DOHH2 (cell line): ENCODE measurements around the gene USP10.
A peak's percentile ranks its signal among the peaks of the same experiment; 100 is the strongest.

Experiments
- H3F3A ChIP-seq: fragments of 200-600 bp; sonication (generic), shearing (Covaris generic); 2 replicates; pipeline ENCODE4 v1.6.0; 2016; ENCODE audit warnings: antibody characterized with exemption, mild to moderate bottlenecking; ENCODE audit not compliant: control insufficient read depth, insufficient read depth
- H3K27ac ChIP-seq: fragments of 200-600 bp; sonication (generic); 2 replicates; pipeline ENCODE4 v1.5.1; 2014; ENCODE audit warnings: low read depth, mild to moderate bottlenecking, low read length, moderate library complexity
- H3K27me3 ChIP-seq: fragments of 200-600 bp; sonication (generic); 2 replicates; pipeline ENCODE4 v1.6.1; 2014; ENCODE audit warnings: mild to moderate bottlenecking, low read length, mixed read lengths; ENCODE audit not compliant: control insufficient read depth
- H3K36me3 ChIP-seq: fragments of 200-600 bp; sonication (generic); 2 replicates; pipeline ENCODE4 v1.6.1; 2014; ENCODE audit warnings: mild to moderate bottlenecking, low read length, moderate library complexity, mixed read lengths; ENCODE audit not compliant: control insufficient read depth
- H3K4me1 ChIP-seq: fragments of 200-600 bp; sonication (generic); 2 replicates; pipeline ENCODE4 v1.6.1; 2014; ENCODE audit warnings: mild to moderate bottlenecking, low read length, mixed read lengths; ENCODE audit not compliant: control insufficient read depth
- H3K4me2 ChIP-seq: fragments of 200-600 bp; sonication (generic); 2 replicates; pipeline ENCODE4 v1.6.0; 2014; ENCODE audit warnings: mild to moderate bottlenecking, low read length, moderate library complexity
- H3K4me3 ChIP-seq: fragments of 200-600 bp; sonication (generic); 2 replicates; pipeline ENCODE4 v1.5.1; 2014; ENCODE audit warnings: mild to moderate bottlenecking, low read length, mixed read lengths
- H3K79me2 ChIP-seq: fragments of 200-600 bp; sonication (generic); 2 replicates; pipeline ENCODE4 v1.6.1; 2014; ENCODE audit warnings: mild to moderate bottlenecking, low read length, mixed read lengths; ENCODE audit not compliant: control insufficient read depth
- H3K9me2 ChIP-seq: fragments of 200-600 bp; sonication (generic); replicated peaks from 2 replicates; pipeline ENCODE4 v1.6.1; 2014; ENCODE audit warnings: mild to moderate bottlenecking, low read length, mixed read lengths; ENCODE audit not compliant: control insufficient read depth
- H3K9me3 ChIP-seq: fragments of 200-600 bp; sonication (generic); 2 replicates; pipeline ENCODE4 v1.6.1; 2014; ENCODE audit warnings: antibody characterized with exemption, low read length, mixed read lengths; ENCODE audit not compliant: control insufficient read depth, insufficient read depth
- H4K20me1 ChIP-seq: fragments of 200-600 bp; sonication (generic); 2 replicates; pipeline ENCODE4 v1.6.0; 2014; ENCODE audit warnings: low read depth, mild to moderate bottlenecking, antibody characterized with exemption, low read length, moderate library complexity; ENCODE audit not compliant: control insufficient read depth, insufficient read depth
- EZH2phosphoT487 ChIP-seq: fragments of 200-600 bp; sonication (generic); IDR thresholded peaks from 2 replicates; pipeline ENCODE4 v1.6.1; 2017; ENCODE audit warnings: borderline replicate concordance, mild to moderate bottlenecking, antibody characterized with exemption, low read length, moderate library complexity, mixed read lengths
- TF ChIP-seq, protein P1 (sequence below): fragments of 200-600 bp; sonication (generic); IDR thresholded peaks from one replicate; pipeline ENCODE4 v1.5.1; 2014; ENCODE audit warnings: antibody characterized with exemption, mild to moderate bottlenecking, low read depth, low read length; ENCODE audit not compliant: poor library complexity, severe bottlenecking

USP10 gene, protein sequence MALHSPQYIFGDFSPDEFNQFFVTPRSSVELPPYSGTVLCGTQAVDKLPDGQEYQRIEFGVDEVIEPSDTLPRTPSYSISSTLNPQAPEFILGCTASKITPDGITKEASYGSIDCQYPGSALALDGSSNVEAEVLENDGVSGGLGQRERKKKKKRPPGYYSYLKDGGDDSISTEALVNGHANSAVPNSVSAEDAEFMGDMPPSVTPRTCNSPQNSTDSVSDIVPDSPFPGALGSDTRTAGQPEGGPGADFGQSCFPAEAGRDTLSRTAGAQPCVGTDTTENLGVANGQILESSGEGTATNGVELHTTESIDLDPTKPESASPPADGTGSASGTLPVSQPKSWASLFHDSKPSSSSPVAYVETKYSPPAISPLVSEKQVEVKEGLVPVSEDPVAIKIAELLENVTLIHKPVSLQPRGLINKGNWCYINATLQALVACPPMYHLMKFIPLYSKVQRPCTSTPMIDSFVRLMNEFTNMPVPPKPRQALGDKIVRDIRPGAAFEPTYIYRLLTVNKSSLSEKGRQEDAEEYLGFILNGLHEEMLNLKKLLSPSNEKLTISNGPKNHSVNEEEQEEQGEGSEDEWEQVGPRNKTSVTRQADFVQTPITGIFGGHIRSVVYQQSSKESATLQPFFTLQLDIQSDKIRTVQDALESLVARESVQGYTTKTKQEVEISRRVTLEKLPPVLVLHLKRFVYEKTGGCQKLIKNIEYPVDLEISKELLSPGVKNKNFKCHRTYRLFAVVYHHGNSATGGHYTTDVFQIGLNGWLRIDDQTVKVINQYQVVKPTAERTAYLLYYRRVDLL

DNA sequence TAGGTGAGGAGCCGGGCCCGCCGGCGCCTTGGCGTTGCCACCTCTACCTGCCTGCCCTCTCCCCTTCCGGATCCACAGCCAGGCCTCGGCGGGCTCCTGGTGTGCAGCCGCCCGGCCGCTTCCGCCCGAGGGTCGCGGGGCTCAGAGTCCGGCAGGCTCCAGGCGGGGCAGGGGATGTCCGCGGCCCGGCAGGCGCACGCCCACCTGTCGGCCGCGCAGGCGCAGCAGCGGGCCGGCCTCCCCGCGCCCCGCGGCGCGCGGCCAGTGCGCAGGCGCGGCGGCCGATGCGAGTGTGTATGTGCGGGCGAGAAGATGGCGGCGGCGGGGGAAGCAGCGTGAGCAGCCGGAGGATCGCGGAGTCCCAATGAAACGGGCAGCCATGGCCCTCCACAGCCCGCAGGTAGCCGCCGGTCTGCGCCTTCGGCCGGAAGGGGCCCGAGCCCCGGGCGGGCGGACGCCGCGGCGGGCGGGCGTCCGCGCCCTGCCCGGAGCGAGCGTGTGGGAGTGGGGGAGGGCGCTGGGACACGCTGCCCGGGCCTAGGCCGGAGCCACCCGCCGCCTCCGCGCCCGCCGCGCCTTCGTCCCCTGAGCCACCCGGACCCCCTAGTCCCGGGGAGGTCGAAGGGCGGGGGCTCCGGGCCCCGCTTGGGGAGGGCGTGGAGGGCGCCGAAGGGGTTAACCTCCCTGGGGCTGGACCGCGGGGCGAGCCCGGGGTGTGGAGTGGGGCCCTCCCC is at the start of gene USP10:
Gene USP10 (plus strand): TSS at position 289 of the 734 bp plus-strand sequence. CDS start 91 bp downstream, at position 380.
- H3K4me3 ChIP-seq: peak within 1 kb of the TSS; percentile 92
- peak within 1 kb of the TSS; percentile 75 for H3K4me2 ChIP-seq
- peaks cover 37% of the 10 kb centered on the region for H3K4me1 ChIP-seq
- no peaks in the 10 kb centered on the region; the same call in 1 of the 2 replicates for H3F3A ChIP-seq
- H3K27me3 ChIP-seq: no peaks in the 10 kb centered on the region
- no peaks in the 10 kb centered on the region for H3K9me3 ChIP-seq
- peaks cover 56% of the 10 kb centered on the region for H3K79me2 ChIP-seq
- H3K27ac ChIP-seq: peak within 1 kb of the TSS; percentile 53
- peaks cover 28% of the 10 kb centered on the region for H3K36me3 ChIP-seq
- TF ChIP-seq, protein P1, sequence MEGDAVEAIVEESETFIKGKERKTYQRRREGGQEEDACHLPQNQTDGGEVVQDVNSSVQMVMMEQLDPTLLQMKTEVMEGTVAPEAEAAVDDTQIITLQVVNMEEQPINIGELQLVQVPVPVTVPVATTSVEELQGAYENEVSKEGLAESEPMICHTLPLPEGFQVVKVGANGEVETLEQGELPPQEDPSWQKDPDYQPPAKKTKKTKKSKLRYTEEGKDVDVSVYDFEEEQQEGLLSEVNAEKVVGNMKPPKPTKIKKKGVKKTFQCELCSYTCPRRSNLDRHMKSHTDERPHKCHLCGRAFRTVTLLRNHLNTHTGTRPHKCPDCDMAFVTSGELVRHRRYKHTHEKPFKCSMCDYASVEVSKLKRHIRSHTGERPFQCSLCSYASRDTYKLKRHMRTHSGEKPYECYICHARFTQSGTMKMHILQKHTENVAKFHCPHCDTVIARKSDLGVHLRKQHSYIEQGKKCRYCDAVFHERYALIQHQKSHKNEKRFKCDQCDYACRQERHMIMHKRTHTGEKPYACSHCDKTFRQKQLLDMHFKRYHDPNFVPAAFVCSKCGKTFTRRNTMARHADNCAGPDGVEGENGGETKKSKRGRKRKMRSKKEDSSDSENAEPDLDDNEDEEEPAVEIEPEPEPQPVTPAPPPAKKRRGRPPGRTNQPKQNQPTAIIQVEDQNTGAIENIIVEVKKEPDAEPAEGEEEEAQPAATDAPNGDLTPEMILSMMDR: no peak
- TF ChIP-seq EZH2phosphoT487: no peak
- H4K20me1 ChIP-seq: peaks cover 32% of the 10 kb centered on the region
- H3K9me2 ChIP-seq: no peaks in the 10 kb centered on the region

DNA sequence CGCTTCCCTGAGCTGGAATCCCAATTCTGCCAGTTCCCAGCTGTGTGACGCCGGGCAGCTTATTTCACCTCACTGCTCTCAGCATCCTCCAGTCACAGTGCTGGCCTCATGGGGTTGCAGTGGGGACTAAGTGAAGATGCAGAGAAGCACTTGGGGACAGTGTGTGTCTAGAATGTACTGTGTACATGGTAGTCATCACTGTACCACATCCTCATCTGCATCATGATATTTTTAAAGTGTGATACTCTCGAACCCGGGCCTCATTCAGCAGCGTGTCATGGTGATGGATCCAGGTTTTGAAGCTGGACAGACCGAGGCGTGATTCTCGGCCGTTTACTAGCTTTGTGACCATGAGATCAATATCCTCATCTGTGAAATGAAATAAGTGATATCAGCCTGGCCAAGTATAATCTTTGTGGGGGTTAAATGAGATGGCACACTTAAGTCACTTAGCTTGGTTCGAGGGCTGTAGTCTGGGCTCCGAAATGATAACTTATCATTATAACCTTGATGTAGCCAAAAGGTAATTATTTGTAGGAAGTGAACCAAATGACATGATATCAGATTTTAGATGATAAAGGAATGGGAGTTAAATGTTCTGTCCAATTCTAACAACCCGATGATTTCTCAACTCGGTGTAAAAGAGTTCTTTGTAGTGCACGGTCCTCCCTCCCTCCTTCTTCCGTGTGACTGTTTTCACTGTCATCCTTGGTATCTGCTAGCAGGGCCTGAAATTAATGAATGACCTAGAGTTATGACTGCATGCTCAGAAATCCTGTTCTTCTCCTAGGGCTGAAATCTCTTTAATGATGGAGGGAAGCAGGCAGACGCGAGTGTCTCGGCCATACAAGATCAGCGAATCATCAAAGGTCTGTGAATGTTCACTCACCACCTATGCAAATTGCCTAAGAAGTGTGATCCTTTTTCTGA is 49.5 kb upstream of the USP10 start:
- peaks cover 3% of the 10 kb centered on the region; the same call in 1 of the 2 replicates for H3F3A ChIP-seq
- H3K27ac ChIP-seq: no peak overlapping the region
- H3K36me3 ChIP-seq: peaks cover 29% of the 10 kb centered on the region
- H3K9me2 ChIP-seq: no peaks in the 10 kb centered on the region
- H3K27me3 ChIP-seq: peaks cover 6% of the 10 kb centered on the region
- peaks cover 5% of the 10 kb centered on the region; the same call in 1 of the 2 replicates for H4K20me1 ChIP-seq
- TF ChIP-seq EZH2phosphoT487: no peak
- TF ChIP-seq, protein P1: no peak
- H3K79me2 ChIP-seq: peaks cover 9% of the 10 kb centered on the region
- peaks cover 23% of the 10 kb centered on the region for H3K4me1 ChIP-seq
- no peak overlapping the region for H3K4me2 ChIP-seq
- no peaks in the 10 kb centered on the region for H3K9me3 ChIP-seq
- H3K4me3 ChIP-seq: no peak overlapping the region

DNA sequence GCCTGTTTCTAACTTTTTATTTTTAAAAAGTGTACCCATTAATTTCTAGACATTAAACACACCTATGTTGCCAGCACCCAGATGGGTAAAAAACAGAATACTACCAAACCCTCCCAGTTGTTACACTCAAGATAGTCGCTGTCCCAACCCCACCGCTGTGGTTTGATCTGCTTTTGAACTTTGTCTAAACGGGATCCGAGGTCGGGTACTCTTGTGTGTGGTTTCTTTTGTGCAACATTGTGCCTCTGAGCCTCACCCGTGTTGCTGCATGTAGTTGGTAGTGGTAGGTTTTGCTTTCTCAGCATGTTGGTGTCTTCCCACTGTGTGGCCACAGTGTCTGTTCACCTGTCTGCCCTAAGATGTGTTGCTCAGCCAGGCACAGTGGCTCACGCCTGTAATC is 47.2 kb upstream of the USP10 start:
- Histone ChIP-seq H3K9me3 (no peaks in the 10 kb centered on the region), H3K4me1 (peaks cover 39% of the 10 kb centered on the region), H3K4me3 (no peak overlapping the region), H3K79me2 (peaks cover 15% of the 10 kb centered on the region), H3K36me3 (peaks cover 39% of the 10 kb centered on the region), H3F3A (peaks cover 3% of the 10 kb centered on the region), H3K9me2 (no peaks in the 10 kb centered on the region), H3K27me3 (peaks cover 3% of the 10 kb centered on the region), H3K4me2 (no peak overlapping the region), H4K20me1 (peaks cover 5% of the 10 kb centered on the region), H3K27ac (no peak overlapping the region)
- TF ChIP-seq, protein P1: no peak
- no peak for TF ChIP-seq EZH2phosphoT487
